Measurements from ENCODE around the gene TPRG1.

Gene TPRG1

DNA sequence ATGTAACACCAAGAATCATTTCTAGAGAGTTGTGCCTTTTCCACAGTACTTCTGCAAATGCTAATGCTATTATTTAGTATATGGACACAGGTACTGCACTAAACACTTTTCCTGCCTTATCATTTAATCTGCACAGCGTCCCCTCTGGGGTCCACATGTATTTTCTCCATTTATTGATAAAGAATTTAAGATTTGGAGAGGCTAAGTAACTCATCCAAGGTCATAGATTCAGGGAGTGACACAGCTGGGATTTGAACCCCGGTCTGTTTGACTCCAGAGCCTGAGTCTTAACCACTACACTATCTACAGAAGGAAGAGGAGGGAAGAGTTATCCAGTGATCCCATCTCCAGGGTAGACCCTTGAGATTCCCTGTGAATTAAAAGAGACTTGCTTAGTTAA, 24.9 kb upstream of the TPRG1 start:
- H3K4me1 Mint-ChIP-seq (ENCODE audit: low read depth) = peaks cover 39% of the 10 kb centered on the region
- no peak overlapping the region for H3K27ac Mint-ChIP-seq
- no peaks in the 10 kb centered on the region for H3K36me3 Mint-ChIP-seq (ENCODE audit: low read depth)
- no peaks in the 10 kb centered on the region for H3K9me3 Mint-ChIP-seq
- no peak overlapping the region for H3K4me3 Mint-ChIP-seq
- no peaks in the 10 kb centered on the region for H3K27me3 Mint-ChIP-seq
- no peak for DNase-seq

DNA sequence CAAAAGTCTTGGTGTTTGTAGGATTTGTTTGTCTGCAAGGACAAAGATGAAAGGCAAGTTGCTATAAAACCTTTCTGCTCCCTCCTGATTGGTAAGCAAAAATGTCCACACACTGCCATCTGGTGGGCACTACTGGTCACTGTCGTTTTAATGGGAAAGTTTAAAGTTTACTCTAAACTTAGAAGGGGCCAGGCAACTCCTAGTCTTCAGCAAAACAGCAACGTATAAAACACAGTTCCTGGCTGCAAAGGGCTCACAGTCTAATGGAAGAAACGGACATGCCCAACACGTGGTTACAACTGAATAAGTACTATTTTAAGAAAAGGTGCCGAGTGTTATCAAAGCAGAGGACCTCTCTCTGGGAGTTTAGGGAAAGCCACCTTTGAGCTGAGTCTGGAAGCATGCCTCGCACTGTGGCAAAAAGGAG, 23.7 kb upstream of the TPRG1 start:
- Mint-ChIP-seq H3K4me1 (ENCODE audit: low read depth) (peaks cover 30% of the 10 kb centered on the region), H3K27ac (no peak overlapping the region), H3K9me3 (no peaks in the 10 kb centered on the region), H3K36me3 (ENCODE audit: low read depth) (no peaks in the 10 kb centered on the region), H3K4me3 (no peak overlapping the region), H3K27me3 (no peaks in the 10 kb centered on the region)
- peak; percentile 72 for DNase-seq

DNA sequence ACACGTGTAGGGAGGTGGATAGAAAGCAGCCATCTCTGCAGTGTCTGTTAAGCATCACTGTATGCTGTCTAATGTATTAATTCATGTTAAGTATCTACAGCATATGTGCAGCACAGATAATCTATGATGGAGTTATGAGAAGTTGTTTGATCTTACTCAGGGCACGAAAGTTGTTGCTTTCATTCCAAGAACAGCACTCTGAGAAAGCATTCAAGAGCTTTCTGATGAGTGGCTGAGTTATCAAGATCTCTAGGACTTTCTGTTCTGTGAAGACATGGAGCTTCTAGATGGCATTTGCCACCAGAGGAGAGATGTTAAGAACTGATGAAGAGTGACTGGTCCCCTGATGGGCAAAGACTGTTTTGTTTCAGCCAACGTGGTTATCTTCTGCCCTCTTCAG, 22.6 kb upstream of the TPRG1 start:
- H3K27me3 Mint-ChIP-seq = no peaks in the 10 kb centered on the region

DNA sequence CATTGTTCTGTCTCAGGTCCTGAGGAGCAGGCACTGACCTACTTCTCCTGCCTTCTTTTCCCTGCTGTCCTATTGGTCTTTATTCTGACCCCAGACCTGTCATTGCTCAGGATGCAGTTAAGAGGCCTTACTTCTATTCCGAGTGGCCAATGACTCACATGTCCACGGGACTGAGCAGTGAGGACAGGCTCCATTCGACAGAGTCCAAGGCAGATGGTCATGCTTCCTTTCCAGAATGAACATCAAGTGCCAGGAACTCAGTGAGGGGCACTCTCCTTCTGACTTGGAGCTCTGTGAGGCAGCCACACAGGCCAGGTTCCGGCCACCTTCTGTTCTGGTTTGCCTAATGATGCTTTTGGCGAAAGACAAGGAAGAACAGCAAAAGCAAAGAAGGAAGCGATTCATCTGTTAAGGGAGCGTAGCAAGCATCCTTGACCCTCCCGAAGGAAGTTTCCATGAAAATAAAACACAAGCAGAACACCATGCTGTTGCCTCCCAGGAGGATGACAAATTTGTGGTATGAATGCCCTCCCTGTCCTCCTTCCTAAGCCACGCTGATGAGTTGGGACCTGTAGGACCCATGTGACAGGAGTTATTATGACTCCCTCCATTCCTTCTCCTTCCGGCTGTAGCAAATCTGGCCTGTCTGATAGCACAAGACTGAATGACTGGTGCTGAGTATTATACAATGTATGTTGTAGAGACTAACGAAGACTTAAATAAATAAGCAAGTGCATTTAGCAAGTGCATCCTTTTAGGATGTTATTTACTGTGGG, 14.4 kb upstream of the TPRG1 start:
- no peaks in the 10 kb centered on the region for H3K36me3 Mint-ChIP-seq (ENCODE audit: low read depth)
- no peaks in the 10 kb centered on the region for H3K27me3 Mint-ChIP-seq
- H3K4me1 Mint-ChIP-seq (ENCODE audit: low read depth) = no peaks in the 10 kb centered on the region
- no peak overlapping the region for H3K27ac Mint-ChIP-seq
- no peaks in the 10 kb centered on the region for H3K9me3 Mint-ChIP-seq
- no peak overlapping the region for H3K4me3 Mint-ChIP-seq
- DNase-seq = no peak

More for the DNA sequence above, 22.6 kb upstream of the TPRG1 start:
- Mint-ChIP-seq H3K36me3 (ENCODE audit: low read depth) (no peaks in the 10 kb centered on the region), H3K4me3 (no peak overlapping the region), H3K4me1 (ENCODE audit: low read depth) (peaks cover 19% of the 10 kb centered on the region), H3K9me3 (no peaks in the 10 kb centered on the region), H3K27ac (no peak overlapping the region)
- no peak for DNase-seq

DNA sequence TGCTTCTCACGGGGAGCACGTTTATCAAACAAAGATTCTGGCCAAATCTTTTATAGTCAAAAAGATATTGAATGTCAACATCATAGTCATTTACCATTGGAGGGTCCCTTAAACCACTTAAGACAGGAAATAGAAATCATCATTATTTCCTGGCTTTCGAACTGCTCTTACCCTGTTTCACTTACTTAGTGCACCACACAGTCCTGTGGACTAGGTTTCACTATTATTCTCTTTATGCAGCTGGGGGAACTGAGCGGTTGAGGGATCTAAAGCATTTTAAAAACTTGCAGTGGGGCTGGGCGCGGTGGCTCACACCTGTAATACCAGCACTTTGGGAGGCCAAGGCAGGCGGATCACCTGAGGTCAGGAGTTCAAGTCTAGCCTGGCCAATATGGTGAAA, 13.7 kb upstream of the TPRG1 start:
- H3K36me3 Mint-ChIP-seq (ENCODE audit: low read depth) = no peaks in the 10 kb centered on the region
- no peak overlapping the region for H3K4me3 Mint-ChIP-seq
- no peak overlapping the region for H3K27ac Mint-ChIP-seq
- H3K9me3 Mint-ChIP-seq = no peaks in the 10 kb centered on the region
- H3K4me1 Mint-ChIP-seq (ENCODE audit: low read depth) = no peaks in the 10 kb centered on the region
- H3K27me3 Mint-ChIP-seq = no peaks in the 10 kb centered on the region
- no peak for DNase-seq

DNA sequence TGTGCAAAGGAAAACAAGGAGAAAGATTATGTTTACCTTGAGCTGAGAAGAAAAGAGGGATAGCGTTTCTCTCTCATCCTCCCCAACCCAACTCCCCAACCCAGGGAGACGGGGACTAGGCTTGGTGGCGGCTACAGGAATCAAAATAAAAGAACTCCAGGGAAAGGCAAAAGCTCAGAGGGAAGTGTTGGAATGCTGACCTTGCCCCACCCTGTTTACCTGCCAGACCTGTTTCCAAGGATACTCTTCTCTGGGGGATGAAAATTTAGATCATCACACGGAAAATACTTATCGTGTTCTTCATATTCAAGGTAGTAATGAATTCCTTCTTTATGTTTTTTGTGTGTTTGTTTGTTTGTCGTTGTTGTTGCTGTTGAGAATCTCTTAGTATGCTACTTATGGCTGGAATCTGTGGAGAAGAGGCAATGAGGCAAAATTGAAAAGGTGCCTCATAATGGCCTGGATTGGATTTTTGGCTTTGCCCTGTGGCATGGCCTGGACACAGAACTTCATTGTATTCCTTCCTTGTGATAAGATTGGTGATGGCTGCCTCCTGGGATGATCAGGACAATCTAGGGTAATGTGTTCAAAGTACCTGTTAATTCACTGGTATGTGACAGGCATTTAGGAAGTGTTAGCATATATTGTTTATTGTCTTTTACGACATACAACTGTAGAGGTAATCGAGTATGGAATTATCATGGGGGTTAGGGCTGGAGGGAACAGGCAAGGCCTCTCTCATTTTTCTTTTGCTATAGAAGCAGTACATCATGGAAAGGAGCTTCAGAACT, 11.1 kb upstream of the TPRG1 start:
- no peaks in the 10 kb centered on the region for H3K36me3 Mint-ChIP-seq (ENCODE audit: low read depth)
- no peaks in the 10 kb centered on the region for H3K9me3 Mint-ChIP-seq
- no peak for DNase-seq
- H3K4me1 Mint-ChIP-seq (ENCODE audit: low read depth) = no peaks in the 10 kb centered on the region
- H3K4me3 Mint-ChIP-seq = no peak overlapping the region
- no peaks in the 10 kb centered on the region for H3K27me3 Mint-ChIP-seq
- H3K27ac Mint-ChIP-seq = no peak overlapping the region

DNA sequence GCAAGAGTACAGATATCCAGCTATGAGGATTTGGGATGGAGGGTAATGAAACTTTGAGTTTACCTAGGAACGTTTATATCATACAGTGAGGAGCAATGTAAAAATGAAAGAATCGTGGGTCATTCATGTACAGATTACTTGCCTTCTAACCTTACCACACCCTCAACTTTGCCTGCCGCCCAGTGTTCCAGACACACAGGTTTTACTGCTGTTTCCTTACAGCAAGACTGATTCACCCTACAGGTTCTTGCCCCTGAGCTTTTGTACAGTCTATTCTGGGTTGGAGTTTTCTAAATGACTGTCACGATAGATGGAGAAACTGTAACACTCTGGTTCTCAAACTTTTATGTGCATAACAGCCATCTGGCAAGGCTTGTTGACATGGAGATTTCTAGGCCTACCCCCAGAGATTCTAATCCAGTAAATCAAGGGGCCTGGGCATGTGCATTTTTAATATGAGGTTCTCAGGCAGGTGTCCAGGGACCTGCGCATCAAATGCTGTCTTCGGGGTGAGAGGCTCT, 6.6 kb upstream of the TPRG1 start:
- DNase-seq = no peak
- H3K4me3 Mint-ChIP-seq = no peak overlapping the region
- H3K36me3 Mint-ChIP-seq (ENCODE audit: low read depth) = no peaks in the 10 kb centered on the region
- H3K4me1 Mint-ChIP-seq (ENCODE audit: low read depth) = peaks cover 5% of the 10 kb centered on the region
- H3K27me3 Mint-ChIP-seq = no peaks in the 10 kb centered on the region
- H3K9me3 Mint-ChIP-seq = no peaks in the 10 kb centered on the region
- H3K27ac Mint-ChIP-seq = no peak overlapping the region

DNA sequence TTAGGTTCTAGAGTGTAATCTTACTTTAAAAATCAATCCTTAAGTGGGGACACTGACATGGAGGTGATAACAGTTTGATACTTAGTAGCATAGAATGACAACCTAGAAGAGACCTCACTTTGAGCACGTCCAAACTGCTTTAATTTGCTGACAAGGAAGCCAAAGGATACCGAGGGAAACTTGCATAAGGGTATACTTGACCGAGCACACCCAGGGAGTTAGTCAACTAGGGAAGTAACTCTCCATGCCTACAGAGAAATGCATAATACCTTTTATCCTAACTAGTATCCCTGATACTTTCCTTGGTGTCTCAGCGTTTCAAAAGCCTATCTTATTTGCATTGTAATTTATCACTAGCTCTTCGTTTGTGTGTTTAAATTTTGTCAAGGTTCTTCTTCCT, 5.5 kb upstream of the TPRG1 start:
- Mint-ChIP-seq H3K27me3 (no peaks in the 10 kb centered on the region), H3K36me3 (ENCODE audit: low read depth) (no peaks in the 10 kb centered on the region), H3K4me1 (ENCODE audit: low read depth) (peaks cover 5% of the 10 kb centered on the region), H3K4me3 (no peak overlapping the region), H3K9me3 (no peaks in the 10 kb centered on the region), H3K27ac (no peak overlapping the region)
- no peak for DNase-seq

DNA sequence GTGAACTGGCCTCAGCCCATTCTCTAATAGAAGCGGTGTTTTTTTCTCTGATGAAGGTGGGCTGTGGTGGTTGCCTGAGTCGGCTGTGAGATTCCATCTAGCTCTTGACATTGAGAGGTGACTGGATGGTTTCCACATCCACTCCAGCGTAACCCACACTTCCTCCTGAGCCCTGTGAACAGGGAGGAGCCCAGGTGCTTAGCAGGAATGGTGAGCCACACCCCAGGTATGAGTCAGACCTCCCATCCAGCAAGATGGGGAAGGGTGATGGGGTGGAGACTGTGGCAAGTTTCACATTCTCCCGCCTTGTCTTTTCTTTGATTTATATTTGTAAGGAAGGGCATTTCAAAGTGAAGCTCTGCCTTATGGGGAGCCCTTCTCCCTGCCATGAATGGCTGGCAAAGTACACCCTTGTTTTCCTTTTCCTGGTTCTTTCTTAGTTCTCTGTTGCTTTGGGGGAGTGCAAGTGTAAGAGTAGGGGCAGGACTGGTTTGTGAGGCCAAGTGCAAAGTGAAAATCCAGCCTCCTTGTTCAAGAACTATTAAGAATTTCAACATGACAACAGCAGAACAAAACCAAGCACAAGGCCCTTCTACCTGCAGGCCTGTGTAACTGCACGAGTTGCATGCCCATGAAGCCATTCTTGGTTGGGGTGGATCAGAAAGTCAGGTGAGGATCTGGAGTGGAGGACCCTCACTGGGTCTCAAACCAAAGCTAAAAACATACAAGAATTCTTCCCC, 4.6 kb upstream of the TPRG1 start:
- Mint-ChIP-seq H3K9me3 (no peaks in the 10 kb centered on the region), H3K36me3 (ENCODE audit: low read depth) (no peaks in the 10 kb centered on the region), H3K27me3 (no peaks in the 10 kb centered on the region), H3K4me1 (ENCODE audit: low read depth) (peaks cover 12% of the 10 kb centered on the region), H3K4me3 (no peak overlapping the region), H3K27ac (no peak overlapping the region)
- DNase-seq = no peak

DNA sequence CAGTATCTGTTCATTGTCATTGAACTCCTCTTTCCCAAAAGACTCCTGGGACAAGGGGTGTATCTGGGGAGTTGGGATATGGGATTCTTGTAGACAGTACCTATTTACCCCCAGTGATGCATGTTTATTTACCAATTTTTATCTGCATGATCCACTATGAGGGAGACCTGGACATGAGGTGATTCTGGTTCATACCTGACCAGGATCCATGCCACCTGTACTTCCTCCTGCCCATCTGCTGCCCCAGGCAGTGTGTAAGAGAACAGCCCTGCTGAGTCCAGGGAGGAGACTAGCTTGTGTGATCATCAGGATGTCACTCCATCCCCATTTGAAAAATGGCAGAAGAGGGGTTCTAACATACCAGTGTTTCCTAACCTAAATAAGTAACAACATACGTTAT, 3.1 kb upstream of the TPRG1 start:
- peaks cover 21% of the 10 kb centered on the region for H3K4me1 Mint-ChIP-seq (ENCODE audit: low read depth)
- H3K9me3 Mint-ChIP-seq = no peaks in the 10 kb centered on the region
- no peak overlapping the region for H3K27ac Mint-ChIP-seq
- H3K27me3 Mint-ChIP-seq = no peaks in the 10 kb centered on the region
- no peaks in the 10 kb centered on the region for H3K36me3 Mint-ChIP-seq (ENCODE audit: low read depth)
- no peak for DNase-seq
- H3K4me3 Mint-ChIP-seq = no peak overlapping the region

DNA sequence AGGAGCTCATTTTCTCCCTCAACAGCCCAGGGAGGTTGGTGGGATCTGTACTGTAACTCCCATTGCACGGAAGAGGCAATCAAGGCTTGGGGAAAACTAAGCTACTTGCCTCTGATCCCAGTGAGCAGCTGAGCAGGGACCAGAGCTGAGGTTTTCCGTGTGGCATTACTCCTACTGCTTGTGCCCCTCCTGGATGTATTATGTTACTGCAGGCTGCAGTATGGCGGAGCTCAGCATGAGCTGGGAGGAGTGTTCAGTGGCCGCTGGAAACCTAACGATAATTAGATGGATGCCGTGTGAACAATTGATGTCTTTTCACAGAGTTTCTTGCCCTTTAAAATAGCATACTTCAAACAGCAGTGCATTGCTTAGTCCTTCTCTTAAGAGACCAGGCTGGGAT, 2.0 kb upstream of the TPRG1 start:
- no peak for DNase-seq
- Mint-ChIP-seq H3K4me3 (no peak overlapping the region), H3K4me1 (ENCODE audit: low read depth) (peaks cover 21% of the 10 kb centered on the region), H3K27me3 (no peaks in the 10 kb centered on the region), H3K27ac (no peak overlapping the region), H3K9me3 (no peaks in the 10 kb centered on the region), H3K36me3 (ENCODE audit: low read depth) (no peaks in the 10 kb centered on the region)

DNA sequence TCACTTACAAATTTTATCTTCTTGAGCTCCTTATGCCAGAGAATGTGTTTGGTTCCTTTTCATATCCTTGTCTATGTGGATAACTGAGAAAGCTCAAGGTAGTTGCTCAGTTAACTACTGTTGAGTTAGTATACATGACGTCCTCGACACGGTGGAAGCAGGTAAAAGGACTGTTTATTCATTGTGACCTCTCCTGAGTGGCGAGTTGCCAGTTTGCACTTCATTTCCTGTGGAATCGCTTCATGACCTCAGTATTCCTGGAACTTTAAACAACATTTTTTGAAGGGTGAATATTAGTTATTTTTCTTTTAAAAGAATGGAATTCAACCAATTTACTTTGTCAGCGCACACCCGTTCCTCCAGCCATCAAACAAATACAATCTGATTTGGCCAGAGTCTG, 1.2 kb upstream of the TPRG1 start:
- no peak overlapping the region for H3K27ac Mint-ChIP-seq
- no peaks in the 10 kb centered on the region for H3K27me3 Mint-ChIP-seq
- no peaks in the 10 kb centered on the region for H3K36me3 Mint-ChIP-seq (ENCODE audit: low read depth)
- H3K9me3 Mint-ChIP-seq = no peaks in the 10 kb centered on the region
- H3K4me1 Mint-ChIP-seq (ENCODE audit: low read depth) = peaks cover 21% of the 10 kb centered on the region
- no peak overlapping the region for H3K4me3 Mint-ChIP-seq
- no peak for DNase-seq

DNA sequence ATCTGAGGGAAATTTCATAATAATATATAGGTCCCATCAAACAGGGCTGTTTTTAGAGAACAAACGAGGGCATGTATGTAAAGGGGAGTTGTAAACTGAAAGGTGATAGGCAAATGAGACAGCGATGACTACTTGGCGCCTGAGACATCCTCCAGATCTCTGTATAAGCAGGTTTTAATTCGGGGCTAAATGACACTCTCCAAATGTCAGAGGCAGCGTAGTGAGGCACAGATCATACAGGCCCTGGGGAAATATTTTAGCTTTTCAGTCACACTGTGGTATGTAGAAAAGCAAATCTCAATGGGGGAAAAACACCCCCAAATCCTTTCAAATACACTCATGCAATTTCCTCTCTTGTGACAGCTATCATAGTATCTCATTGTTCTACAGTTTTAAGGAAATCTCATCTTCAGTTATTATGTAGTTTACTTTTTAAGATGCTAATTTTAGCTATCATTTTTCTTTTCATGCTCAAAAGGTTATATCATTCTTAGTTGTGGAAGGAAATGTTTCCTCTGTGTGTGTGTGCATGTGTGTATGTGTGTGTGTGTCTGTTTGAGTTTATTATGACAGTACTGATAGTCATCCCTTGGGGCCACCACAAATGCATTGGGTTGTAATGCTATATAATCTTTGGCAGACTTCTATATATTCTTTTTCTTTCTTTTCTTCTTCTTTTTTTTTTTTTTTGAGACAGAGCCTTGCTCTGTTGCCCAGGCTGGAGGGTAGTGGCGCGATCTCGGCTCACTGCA, 1.1 kb downstream of the TPRG1 start:
- Mint-ChIP-seq H3K27me3 (no peaks in the 10 kb centered on the region), H3K4me1 (ENCODE audit: low read depth) (peaks cover 16% of the 10 kb centered on the region), H3K4me3 (no peak overlapping the region), H3K9me3 (no peaks in the 10 kb centered on the region), H3K36me3 (ENCODE audit: low read depth) (no peaks in the 10 kb centered on the region), H3K27ac (peak overlapping the region; percentile 15)
- DNase-seq = no peak

DNA sequence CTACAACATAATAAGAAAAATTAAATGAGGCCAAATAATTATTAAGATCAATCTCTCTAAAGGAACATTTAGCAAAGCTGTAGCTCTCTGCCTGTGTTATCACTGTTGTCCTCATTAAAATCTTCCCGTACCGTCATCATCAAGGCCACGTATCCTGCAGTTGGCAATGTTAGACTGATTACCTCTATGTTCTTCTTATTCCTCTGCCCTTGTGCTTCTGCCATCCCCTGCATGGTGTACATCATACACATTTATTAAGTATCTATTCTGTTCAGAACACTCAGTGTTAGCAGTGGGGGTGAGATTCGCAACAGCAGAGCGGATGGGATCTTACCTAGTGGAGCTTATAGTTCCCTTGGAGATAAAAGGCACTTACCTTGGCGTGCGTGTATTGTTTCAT, 12.8 kb downstream of the TPRG1 start:
- no peaks in the 10 kb centered on the region for H3K4me1 Mint-ChIP-seq (ENCODE audit: low read depth)
- H3K27ac Mint-ChIP-seq = no peak overlapping the region
- no peak for DNase-seq
- no peak overlapping the region for H3K4me3 Mint-ChIP-seq
- peaks cover 3% of the 10 kb centered on the region for H3K36me3 Mint-ChIP-seq (ENCODE audit: low read depth)
- H3K27me3 Mint-ChIP-seq = no peaks in the 10 kb centered on the region
- H3K9me3 Mint-ChIP-seq = peaks cover 29% of the 10 kb centered on the region

Data from activated T-cell treated with anti-CD3 and anti-CD28 coated beads, Interleukin-2, amount 50 U/mL, for 24 hours (primary cell).